DOHH2 (cell line): ENCODE measurements around the gene GRIN2A.

Source experiments
- CTCF ChIP-seq: fragments of 200-600 bp; sonication (generic); IDR thresholded peaks from one replicate; pipeline ENCODE4 v1.5.1; 2014; ENCODE audit warnings: antibody characterized with exemption, mild to moderate bottlenecking, low read depth, low read length; ENCODE audit not compliant: poor library complexity, severe bottlenecking
- EZH2phosphoT487 ChIP-seq: fragments of 200-600 bp; sonication (generic); IDR thresholded peaks from 2 replicates; pipeline ENCODE4 v1.6.1; 2017; ENCODE audit warnings: borderline replicate concordance, mild to moderate bottlenecking, antibody characterized with exemption, low read length, moderate library complexity, mixed read lengths

DNA sequence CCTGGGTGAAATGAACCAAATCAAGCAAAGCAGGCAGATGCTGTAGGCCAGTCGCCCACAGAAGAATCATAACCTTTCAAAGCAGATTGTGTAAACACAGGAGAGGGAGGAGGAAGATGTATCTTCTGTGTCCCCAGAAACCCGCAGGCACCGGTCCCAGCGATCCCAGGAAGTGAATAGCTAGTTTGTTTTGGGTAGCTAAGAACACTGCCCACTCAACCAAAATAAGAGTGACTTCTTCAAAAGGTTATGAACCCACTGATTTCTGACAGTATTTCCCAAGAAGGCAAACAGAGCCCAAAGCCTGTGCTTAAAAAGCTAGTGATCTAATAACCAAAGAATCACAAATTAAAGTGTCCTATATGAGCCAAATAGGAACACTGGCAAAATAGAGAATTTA, 67.8 kb downstream of the GRIN2A start:
- TF ChIP-seq CTCF, result no peak
- no peak for TF ChIP-seq EZH2phosphoT487
